ENCODE results near the gene TBX15. TPM values are rescaled to one million over a fixed set of nuclear protein-coding genes. Genes with fewer than 3 reads are reported as not detected.

TBX15 gene
- 0.05 to 0.07 TPM (median 0.07 TPM) in 4 of 5 replicates, not detected in the other for total RNA-seq (2022; extraction: Qiagen RNA extraction; ENCODE audit: low read depth)

GRCh38 chr1:118988186-118989005 lies at the start of gene TBX15:
Gene TBX15, minus strand, starts transcription at chr1:118988343. Its CDS starts 548 bp downstream, at chr1:118987795.

Other genes starting within 250 kb of the TBX15 start
- gene WARS2, start 152.3 kb upstream of the TBX15 start, total RNA-seq (2022; extraction: Qiagen RNA extraction; ENCODE audit: low read depth), result 5.6 to 7.6 TPM (median 6.5 TPM) in 5 replicates

All from A549 treated with DMSO at 1 μM for 4 hours (cell line).